PFSK-1 (cell line): Measurements from ENCODE around the gene ALOX12.

Experiments used
- POLR2AphosphoS5 ChIP-seq: IDR thresholded peaks from 2 replicates; pipeline ENCODE4 v1.6.1; 2012; ENCODE audit warnings: low read depth, mild to moderate bottlenecking, control low read depth, low read length, moderate library complexity
- TAF1 ChIP-seq: IDR thresholded peaks from 2 replicates; pipeline ENCODE4 v1.6.1; 2012; ENCODE audit warnings: low read length, control low read depth, borderline replicate concordance; ENCODE audit not compliant: insufficient read depth

GRCh38 chr17:7004398-7005253, 8.8 kb downstream of the ALOX12 start:
- TF ChIP-seq TAF1 (no peak), POLR2AphosphoS5 (no peak)
